Naive B cell (primary cell): ENCODE results near the gene ZNF573. TPM values are rescaled to one million over a fixed set of nuclear protein-coding genes. Genes with fewer than 3 reads are reported as not detected.
"Not testable (repeated sequence)": the region's sequence is repeated elsewhere in the genome, so short reads cannot be mapped to it uniquely, and the experiment has no call there.

Source experiments
- ATAC-seq, 2 donors: fragments of 150-1000 bp; cut with Tn5 transposase; 2 replicates each; pipeline ENCODE4 v1.10.0; 2021; ENCODE audit warnings: low read depth in 2 of 2, mild to moderate bottlenecking in 2 of 2, moderate library complexity in 2 of 2
- DNase-seq: peaks from one replicate; pipeline ENCODE4 v3.0.0; 2022
- H3K27ac Mint-ChIP-seq, 6 donors: one replicate each; pipeline ENCODE4 v1.8.0; 2020 to 2022; ENCODE audit warnings: mild to moderate bottlenecking in 6 of 6, mixed read lengths in 6 of 6, moderate library complexity in 5 of 6, inconsistent platforms in 2 of 6
- H3K27me3 Mint-ChIP-seq, 3 donors: one replicate each; pipeline ENCODE4 v1.8.0; 2021 to 2022; ENCODE audit warnings: mixed read lengths in 3 of 3, mild to moderate bottlenecking in 1 of 3
- H3K36me3 Mint-ChIP-seq, 2 donors: one replicate each; pipeline ENCODE4 v1.8.0; 2020 to 2022; ENCODE audit warnings: mixed read lengths in 2 of 2, inconsistent platforms in 1 of 2, mild to moderate bottlenecking in 1 of 2
- H3K4me1 Mint-ChIP-seq, 3 donors: one replicate each; pipeline ENCODE4 v1.8.0; 2020 to 2022; ENCODE audit warnings: mixed read lengths in 3 of 3, inconsistent platforms in 1 of 3, mild to moderate bottlenecking in 1 of 3, moderate library complexity in 1 of 3
- H3K4me3 Mint-ChIP-seq, 8 donors: one replicate each; pipeline ENCODE4 v1.8.0; 2020 to 2022; ENCODE audit warnings: mild to moderate bottlenecking in 8 of 8, mixed read lengths in 8 of 8, moderate library complexity in 8 of 8, inconsistent platforms in 2 of 8
- H3K9me3 Mint-ChIP-seq, 7 donors: one replicate each; pipeline ENCODE4 v1.8.0; 2020 to 2022; ENCODE audit warnings: mixed read lengths in 7 of 7, mild to moderate bottlenecking in 5 of 7, inconsistent platforms in 2 of 7, moderate library complexity in 1 of 7
- polyA plus RNA-seq, 6 donors: library from polyadenylated mRNA; unstranded; fragments of 300-500 nt; fragmentation: Illumina TruSeq; gene quantifications; one replicate each; pipeline ENCODE4 v1.2.3, GENCODE V29; 2021; ENCODE audit warnings: low read depth in 6 of 6

ZNF573 gene
- polyA plus RNA-seq, result 10 to 100 TPM in 4 of 6 donors, 1 to 10 TPM in 2; 4.3 to 17.0 (median 14.8) TPM

- Mint-ChIP-seq H3K9me3 (no peaks in the 10 kb centered on the region), H3K4me1 (peaks cover 36 to 43% (median 37%) of the 10 kb centered on the region in 3 donors), H3K27me3 (no peaks in the 10 kb centered on the region), H3K4me3 (peak within 1 kb of the TSS; percentile 92 to 99 (median 97)), H3K36me3 (peaks cover 5 to 11% of the 10 kb centered on the region in 2 donors), H3K27ac (peak within 1 kb of the TSS; percentile 95 to 99 (median 98))
- ATAC-seq (peak; percentile 74 to 83), DNase-seq (peak; percentile 83)
These were observed at the start of gene ZNF573 for GRCh38 chr19:37779127-37780005. Gene ZNF573 (minus strand): TSS chr19:37779586. CDS start chr19:37773729, 5,857 bp downstream.

GRCh38 chr19:37817180-37817981 lies 38.0 kb upstream of the ZNF573 start:
- Mint-ChIP-seq H3K27me3 (peaks cover 11 to 28% (median 22%) of the 10 kb centered on the region in 3 donors), H3K27ac (peak overlapping the region; percentile 19 to 93 (median 77)), H3K9me3 (peaks cover 3 to 45% (median 22%) of the 10 kb centered on the region in 7 donors), H3K36me3 (peaks cover 0 to 4% of the 10 kb centered on the region in 2 donors), H3K4me3 (peak overlapping the region; percentile 7 to 89 (median 80)), H3K4me1 (peaks cover 3 to 9% (median 8%) of the 10 kb centered on the region in 3 donors)
- ATAC-seq (peak; percentile 74 to 75), DNase-seq (peak; percentile 61)

GRCh38 chr19:37815611-37816010 lies 36.2 kb upstream of the ZNF573 start:
- H3K9me3 Mint-ChIP-seq, result peaks cover 4 to 50% (median 26%) of the 10 kb centered on the region in 7 donors
- H3K36me3 Mint-ChIP-seq, H3K4me1 Mint-ChIP-seq, ATAC-seq, H3K27ac Mint-ChIP-seq, H3K4me3 Mint-ChIP-seq, DNase-seq: not testable (repeated sequence)
- peaks cover 11 to 25% (median 22%) of the 10 kb centered on the region in 3 donors for H3K27me3 Mint-ChIP-seq

GRCh38 chr19:37813340-37813739 lies 34.0 kb upstream of the ZNF573 start:
- no peak overlapping the region for H3K4me3 Mint-ChIP-seq
- peaks cover 11 to 22% (median 16%) of the 10 kb centered on the region in 3 donors for H3K27me3 Mint-ChIP-seq
- peaks cover 3 to 9% (median 8%) of the 10 kb centered on the region in 3 donors for H3K4me1 Mint-ChIP-seq
- H3K36me3 Mint-ChIP-seq, result no peaks in the 10 kb centered on the region
- no peak for DNase-seq
- ATAC-seq, result no peak
- peaks cover 5 to 50% (median 21%) of the 10 kb centered on the region in 7 donors for H3K9me3 Mint-ChIP-seq
- no peak overlapping the region for H3K27ac Mint-ChIP-seq

GRCh38 chr19:37809366-37809765 lies 30.0 kb upstream of the ZNF573 start:
- Mint-ChIP-seq H3K27me3 (peaks cover 0 to 10% (median 6%) of the 10 kb centered on the region in 3 donors), H3K4me3 (no peak overlapping the region), H3K4me1 (no peaks in the 10 kb centered on the region), H3K27ac (no peak overlapping the region), H3K9me3 (peaks cover 6 to 64% (median 40%) of the 10 kb centered on the region in 7 donors), H3K36me3 (peaks cover 7 to 10% of the 10 kb centered on the region in 2 donors)
- DNase-seq, result no peak
- no peak for ATAC-seq

GRCh38 chr19:37803249-37803840 lies 24.0 kb upstream of the ZNF573 start:
- ATAC-seq, result no peak
- H3K4me3 Mint-ChIP-seq, result no peak overlapping the region
- H3K9me3 Mint-ChIP-seq, result peaks cover 27 to 89% (median 78%) of the 10 kb centered on the region in 7 donors
- H3K4me1 Mint-ChIP-seq, result no peaks in the 10 kb centered on the region
- no peak for DNase-seq
- peaks cover 43 to 45% of the 10 kb centered on the region in 2 donors for H3K36me3 Mint-ChIP-seq
- no peaks in the 10 kb centered on the region for H3K27me3 Mint-ChIP-seq
- H3K27ac Mint-ChIP-seq, result no peak overlapping the region

- no peak for ATAC-seq
- no peaks in the 10 kb centered on the region for H3K4me1 Mint-ChIP-seq
- no peak overlapping the region for H3K4me3 Mint-ChIP-seq
- peaks cover 0 to 23% (median 0%) of the 10 kb centered on the region in 3 donors for H3K27me3 Mint-ChIP-seq
- H3K27ac Mint-ChIP-seq, result no peak overlapping the region
- peaks cover 11 to 14% of the 10 kb centered on the region in 2 donors for H3K36me3 Mint-ChIP-seq
- DNase-seq, result no peak
- H3K9me3 Mint-ChIP-seq, result peaks cover 6 to 53% (median 26%) of the 10 kb centered on the region in 7 donors
These were observed 11.0 kb upstream of the ZNF573 start for GRCh38 chr19:37790244-37790925.

- no peaks in the 10 kb centered on the region for H3K9me3 Mint-ChIP-seq
- DNase-seq (no peak), ATAC-seq (no peak)
- H3K4me3 Mint-ChIP-seq, result peak overlapping the region; percentile 92 to 99 (median 97)
- H3K27me3 Mint-ChIP-seq, result no peaks in the 10 kb centered on the region
- peak overlapping the region; percentile 95 to 99 (median 98) for H3K27ac Mint-ChIP-seq
- peaks cover 7 to 11% of the 10 kb centered on the region in 2 donors for H3K36me3 Mint-ChIP-seq
- peaks cover 36 to 45% (median 37%) of the 10 kb centered on the region in 3 donors for H3K4me1 Mint-ChIP-seq
These were observed 716 bp downstream of the ZNF573 start for GRCh38 chr19:37778613-37779126.

GRCh38 chr19:37770985-37771384 lies 8.4 kb downstream of the ZNF573 start:
- Mint-ChIP-seq H3K27ac (no peak overlapping the region), H3K9me3 (peaks cover 0 to 4% (median 0%) of the 10 kb centered on the region in 7 donors), H3K27me3 (no peaks in the 10 kb centered on the region), H3K4me3 (no peak overlapping the region), H3K36me3 (peaks cover 37 to 52% of the 10 kb centered on the region in 2 donors), H3K4me1 (peaks cover 12 to 14% (median 14%) of the 10 kb centered on the region in 3 donors)
- DNase-seq (no peak), ATAC-seq (no peak)

GRCh38 chr19:37763488-37763887 lies 15.9 kb downstream of the ZNF573 start:
- Mint-ChIP-seq H3K27me3 (no peaks in the 10 kb centered on the region), H3K4me1 (no peaks in the 10 kb centered on the region), H3K36me3 (peaks cover 28 to 35% of the 10 kb centered on the region in 2 donors), H3K9me3 (peaks cover 0 to 4% (median 0%) of the 10 kb centered on the region in 7 donors), H3K4me3 (no peak overlapping the region), H3K27ac (no peak overlapping the region)
- DNase-seq, result no peak
- no peak for ATAC-seq

- H3K27ac Mint-ChIP-seq, result peak overlapping the region in 1 of 6 donors; percentile 47
- DNase-seq, H3K4me3 Mint-ChIP-seq, H3K27me3 Mint-ChIP-seq, H3K4me1 Mint-ChIP-seq, ATAC-seq, H3K9me3 Mint-ChIP-seq: not testable (repeated sequence)
- peaks cover 5 to 12% of the 10 kb centered on the region in 2 donors for H3K36me3 Mint-ChIP-seq
These were observed 21.7 kb downstream of the ZNF573 start for GRCh38 chr19:37757683-37758082.

- no peaks in the 10 kb centered on the region for H3K27me3 Mint-ChIP-seq
- H3K27ac Mint-ChIP-seq, result no peak overlapping the region
- no peak for ATAC-seq
- no peak for DNase-seq
- no peaks in the 10 kb centered on the region for H3K4me1 Mint-ChIP-seq
- H3K4me3 Mint-ChIP-seq, result no peak overlapping the region
- H3K9me3 Mint-ChIP-seq, result peaks cover 15 to 84% (median 64%) of the 10 kb centered on the region in 7 donors
- peaks cover 38 to 50% of the 10 kb centered on the region in 2 donors for H3K36me3 Mint-ChIP-seq
These were observed 41.0 kb downstream of the ZNF573 start for GRCh38 chr19:37738371-37738770.
